Measurements from ENCODE around the gene PRKG1. TPM values are rescaled to one million over a fixed set of nuclear protein-coding genes. Genes with fewer than 3 reads are reported as not detected.
"Not testable (repeated sequence)": the region's sequence is repeated elsewhere in the genome, so short reads cannot be mapped to it uniquely, and the experiment has no call there.

The PRKG1 gene
- total RNA-seq, 2 donors from 2014 or later, result 145 to 381 TPM

- TF ChIP-seq CTCF (IDR thresholded peaks at IDR 0.05), result no peak
- Histone ChIP-seq H3K36me3 (no peaks in the 10 kb centered on the region), H3K4me3 (no peak overlapping the region), H3K27me3 (replicated peaks; ENCODE audit: insufficient read depth) (no peaks in the 10 kb centered on the region), H3K27ac (peak overlapping the region in 1 of 2 donors; percentile 24), H3K4me1 (ENCODE audit: control insufficient read depth in 1 of 2, low read depth in 2 of 2) (peaks cover 9 to 36% of the 10 kb centered on the region in 2 donors), H3K9me3 (no peaks in the 10 kb centered on the region)
- ATAC-seq (ENCODE audit: insufficient number of reproducible peaks, low FRiP score, low read depth) (no peak), DNase-seq (ENCODE audit: low spot score) (no peak)
Measured at GRCh38 chr10:51744235-51745000, 670.1 kb downstream of the PRKG1 start.

GRCh38 chr10:51745397-51745796 is 671.1 kb downstream of the PRKG1 start:
- Histone ChIP-seq H3K4me3 (no peak overlapping the region), H3K9me3 (no peaks in the 10 kb centered on the region), H3K27me3 (replicated peaks; ENCODE audit: insufficient read depth) (no peaks in the 10 kb centered on the region), H3K4me1 (ENCODE audit: control insufficient read depth in 1 of 2, low read depth in 2 of 2) (peaks cover 9 to 40% of the 10 kb centered on the region in 2 donors), H3K27ac (no peak overlapping the region), H3K36me3 (no peaks in the 10 kb centered on the region)
- ATAC-seq (ENCODE audit: insufficient number of reproducible peaks, low FRiP score, low read depth) (no peak), DNase-seq (ENCODE audit: low spot score) (no peak)
- TF ChIP-seq CTCF (IDR thresholded peaks at IDR 0.05), result no peak

- Histone ChIP-seq H3K4me3 (no peak overlapping the region), H3K27me3 (replicated peaks; ENCODE audit: insufficient read depth) (no peaks in the 10 kb centered on the region), H3K4me1 (ENCODE audit: control insufficient read depth in 1 of 2, low read depth in 2 of 2) (peaks cover 9 to 40% of the 10 kb centered on the region in 2 donors), H3K36me3 (no peaks in the 10 kb centered on the region), H3K27ac (peak overlapping the region; percentile 2 to 6), H3K9me3 (no peaks in the 10 kb centered on the region)
- no peak for TF ChIP-seq CTCF (IDR thresholded peaks at IDR 0.05)
- no peak for ATAC-seq (ENCODE audit: insufficient number of reproducible peaks, low FRiP score, low read depth)
- no peak for DNase-seq (ENCODE audit: low spot score)
Measured at GRCh38 chr10:51747216-51747615, 672.9 kb downstream of the PRKG1 start.

- H3K27me3 ChIP-seq (replicated peaks; ENCODE audit: insufficient read depth), result no peaks in the 10 kb centered on the region
- DNase-seq (ENCODE audit: low spot score), result no peak
- peak overlapping the region in 1 of 2 donors; percentile 41 for H3K27ac ChIP-seq
- peaks cover 9 to 29% of the 10 kb centered on the region in 2 donors for H3K4me1 ChIP-seq (ENCODE audit: control insufficient read depth in 1 of 2, low read depth in 2 of 2)
- no peak overlapping the region for H3K4me3 ChIP-seq
- ATAC-seq (ENCODE audit: insufficient number of reproducible peaks, low FRiP score, low read depth), result no peak
- no peaks in the 10 kb centered on the region for H3K9me3 ChIP-seq
- H3K36me3 ChIP-seq, result no peaks in the 10 kb centered on the region
- TF ChIP-seq CTCF (IDR thresholded peaks at IDR 0.05), result no peak
Measured at GRCh38 chr10:51748959-51749358, 674.7 kb downstream of the PRKG1 start.

- H3K9me3 ChIP-seq, result no peaks in the 10 kb centered on the region
- H3K27ac ChIP-seq, result no peak overlapping the region
- no peaks in the 10 kb centered on the region for H3K36me3 ChIP-seq
- H3K27me3 ChIP-seq (replicated peaks; ENCODE audit: insufficient read depth), result no peaks in the 10 kb centered on the region
- no peak overlapping the region for H3K4me3 ChIP-seq
- TF ChIP-seq CTCF (IDR thresholded peaks at IDR 0.05), result no peak
- H3K4me1 ChIP-seq (ENCODE audit: control insufficient read depth in 1 of 2, low read depth in 2 of 2), result peaks cover 9 to 36% of the 10 kb centered on the region in 2 donors
- DNase-seq (ENCODE audit: low spot score) (no peak), ATAC-seq (ENCODE audit: insufficient number of reproducible peaks, low FRiP score, low read depth) (no peak)
Measured at GRCh38 chr10:51758366-51758765, 684.1 kb downstream of the PRKG1 start.

GRCh38 chr10:51758838-51759237 is 684.6 kb downstream of the PRKG1 start:
- not testable (repeated sequence) for H3K9me3 ChIP-seq; H3K4me3 ChIP-seq; H3K27me3 ChIP-seq (replicated peaks; ENCODE audit: insufficient read depth); H3K27ac ChIP-seq; ATAC-seq (ENCODE audit: insufficient number of reproducible peaks, low FRiP score, low read depth); DNase-seq (ENCODE audit: low spot score); H3K36me3 ChIP-seq
- H3K4me1 ChIP-seq (ENCODE audit: control insufficient read depth in 1 of 2, low read depth in 2 of 2), result peaks cover 9 to 36% of the 10 kb centered on the region in 2 donors

Data from thoracic aorta (tissue), 2 donors.